Thyroid gland (tissue), 4 donors: ENCODE results near the gene CAMK1D. TPM values are rescaled to one million over a fixed set of nuclear protein-coding genes. Genes with fewer than 3 reads are reported as not detected.
A peak's percentile ranks its signal among the peaks of the same experiment; 100 is the strongest.
"Not testable (repeated sequence)": the region's sequence is repeated elsewhere in the genome, so short reads cannot be mapped to it uniquely, and the experiment has no call there.

Experiments
- DNase-seq, 2 donors: peaks; one replicate each; pipeline ENCODE4 v3.0.0-alpha.2; 2019
- H3K27ac ChIP-seq, 3 donors: fragments of 200-600 bp; sonication (generic); 1 replicate in 2 of 3; 2 replicates in 1 of 3; pipeline ENCODE4 v1.5.1; 2016 to 2019; ENCODE audit warnings: mild to moderate bottlenecking in 1 of 3, moderate library complexity in 1 of 3
- H3K27me3 ChIP-seq: fragments of 200-600 bp; sonication (generic); one replicate; pipeline ENCODE4 v1.5.1; 2019
- H3K36me3 ChIP-seq, 2 donors: fragments of 200-600 bp; sonication (generic); one replicate each; pipeline ENCODE4 v1.5.1; 2016 to 2019
- H3K4me1 ChIP-seq, 2 donors: fragments of 200-600 bp; sonication (generic); one replicate each; pipeline ENCODE4 v1.5.1; 2017 to 2019
- H3K4me3 ChIP-seq, 3 donors: fragments of 200-600 bp; sonication (generic); replicated peaks in 1 of 3; 1 replicate in 2 of 3; 2 replicates in 1 of 3; pipeline ENCODE4 v1.5.1; 2016; ENCODE audit warnings: mild to moderate bottlenecking in 1 of 3
- H3K9me3 ChIP-seq: fragments of 200-600 bp; sonication (generic); one replicate; pipeline ENCODE4 v1.5.1; 2017
- CTCF ChIP-seq, 6 experiments: fragments of 200-600 bp in 3 of 6; fragments of 450-650 bp in 3 of 6; sonication (generic) in 3 of 6; IDR thresholded peaks; one replicate each; pipeline ENCODE4 v1.5.1; 2016 to 2019; ENCODE audit warnings: antibody characterized with exemption in 6 of 6, mild to moderate bottlenecking in 2 of 6, inconsistent platforms in 1 of 6, moderate library complexity in 1 of 6
- POLR2A ChIP-seq, 2 donors: fragments of 450-650 bp; IDR thresholded peaks; one replicate each; pipeline ENCODE4 v1.6.1; 2017; ENCODE audit warnings: antibody characterized with exemption in 2 of 2, mild to moderate bottlenecking in 2 of 2, moderate library complexity in 1 of 2
- WGBS, 2 donors: methylation state at CpG; one replicate each; pipeline ENCODE4 v1.1.5; 2017; 5-methylcytosine and 5-hydroxymethylcytosine counted together
- intact Hi-C: fragments of 100-400 bp; cut with DNase I; formaldehyde crosslinking; loops from one replicate; pipeline ENCODE4 v1.15.1; 2023
- total RNA-seq, 4 donors: library from RNA; depleted of rRNA; stranded (reverse); fragments of >200 nt; gene quantifications; one replicate each; pipeline ENCODE4 v1.2.3, GENCODE V29; 2016

Gene CAMK1D
- total RNA-seq = 10 to 100 TPM; 12.2 to 29.6 (median 17.4) TPM

GRCh38 chr10:12348870-12349628 lies at the start of gene CAMK1D:
TSS of gene CAMK1D (plus strand) at chr10:12349547.
- no peaks in the 10 kb centered on the region for H3K27me3 ChIP-seq
- H3K4me1 ChIP-seq = peaks cover 4 to 14% of the 10 kb centered on the region in 2 donors
- WGBS, 2 donors = 0% methylated on average over 1 to 15 of the region's 95 CpGs
- H3K27ac ChIP-seq = peak within 1 kb of the TSS; percentile 74 to 93 (median 80)
- TF ChIP-seq CTCF (IDR thresholded peaks at IDR 0.05) (peak in 3 of 6 experiments; percentile 30 to 54 (median 37)), POLR2A (IDR thresholded peaks at IDR 0.05) (peak in 1 of 2 donors; percentile 76)
- H3K36me3 ChIP-seq = no peaks in the 10 kb centered on the region
- peak within 1 kb of the TSS; percentile 66 to 95 (median 71) for H3K4me3 ChIP-seq
- H3K9me3 ChIP-seq = no peaks in the 10 kb centered on the region
- DNase-seq = peak; percentile 83 to 86
- intact Hi-C loops = loop anchor here (10.0 kb wide), 1 partner anchor 84 kb away; no protein-coding TSS in a partner anchor

GRCh38 chr10:12301036-12301435 lies 48.3 kb upstream of the CAMK1D start:
- H3K36me3 ChIP-seq, H3K27me3 ChIP-seq, H3K4me1 ChIP-seq, H3K9me3 ChIP-seq, intact Hi-C loops, H3K4me3 ChIP-seq, DNase-seq, H3K27ac ChIP-seq: not testable (repeated sequence)
- WGBS, 2 donors = 94 to 97% methylated on average over 4 of the region's 4 CpGs

GRCh38 chr10:12308057-12308456 lies 41.3 kb upstream of the CAMK1D start:
- Histone ChIP-seq H3K4me1 (no peaks in the 10 kb centered on the region), H3K9me3 (no peaks in the 10 kb centered on the region), H3K27me3 (no peaks in the 10 kb centered on the region), H3K4me3 (no peak overlapping the region), H3K27ac (no peak overlapping the region), H3K36me3 (no peaks in the 10 kb centered on the region)
- no peak for TF ChIP-seq CTCF (IDR thresholded peaks at IDR 0.05)
- TF ChIP-seq POLR2A (IDR thresholded peaks at IDR 0.05) = no peak
- DNase-seq = no peak
- 96 to 97% methylated on average over 6 of the region's 6 CpGs for whole genome bisulfite sequencing, 2 donors
- intact Hi-C loops = no loop called here

- 58 to 61% methylated on average over 8 of the region's 8 CpGs for WGBS, 2 donors
- Histone ChIP-seq H3K4me3 (no peak overlapping the region), H3K27ac (no peak overlapping the region), H3K4me1 (no peaks in the 10 kb centered on the region), H3K27me3 (no peaks in the 10 kb centered on the region), H3K9me3 (no peaks in the 10 kb centered on the region), H3K36me3 (no peaks in the 10 kb centered on the region)
- TF ChIP-seq CTCF (IDR thresholded peaks at IDR 0.05) (no peak), POLR2A (IDR thresholded peaks at IDR 0.05) (no peak)
- DNase-seq = no peak
- intact Hi-C loops = no loop called here
Observed at GRCh38 chr10:12308736-12309375, 40.5 kb upstream of the CAMK1D start.

- H3K9me3 ChIP-seq, H3K4me1 ChIP-seq, H3K36me3 ChIP-seq, intact Hi-C loops, H3K27ac ChIP-seq, H3K4me3 ChIP-seq, H3K27me3 ChIP-seq, DNase-seq: not testable (repeated sequence)
- WGBS, 2 donors = 86% methylated on average over 5 of the region's 5 CpGs
Observed at GRCh38 chr10:12309783-12310182, 39.6 kb upstream of the CAMK1D start.

- no peak overlapping the region for H3K27ac ChIP-seq
- H3K9me3 ChIP-seq = no peaks in the 10 kb centered on the region
- WGBS, 2 donors = 83 to 96% methylated on average over 6 of the region's 6 CpGs
- no peak overlapping the region for H3K4me3 ChIP-seq
- H3K27me3 ChIP-seq = no peaks in the 10 kb centered on the region
- no peaks in the 10 kb centered on the region for H3K4me1 ChIP-seq
- DNase-seq = no peak
- no peaks in the 10 kb centered on the region for H3K36me3 ChIP-seq
- TF ChIP-seq POLR2A (IDR thresholded peaks at IDR 0.05) = no peak
- TF ChIP-seq CTCF (IDR thresholded peaks at IDR 0.05) = no peak
- intact Hi-C loops = no loop called here
Observed at GRCh38 chr10:12314836-12315235, 34.5 kb upstream of the CAMK1D start.
